ENCODE measurements around the gene KCTD1.

The KCTD1 gene

DNA sequence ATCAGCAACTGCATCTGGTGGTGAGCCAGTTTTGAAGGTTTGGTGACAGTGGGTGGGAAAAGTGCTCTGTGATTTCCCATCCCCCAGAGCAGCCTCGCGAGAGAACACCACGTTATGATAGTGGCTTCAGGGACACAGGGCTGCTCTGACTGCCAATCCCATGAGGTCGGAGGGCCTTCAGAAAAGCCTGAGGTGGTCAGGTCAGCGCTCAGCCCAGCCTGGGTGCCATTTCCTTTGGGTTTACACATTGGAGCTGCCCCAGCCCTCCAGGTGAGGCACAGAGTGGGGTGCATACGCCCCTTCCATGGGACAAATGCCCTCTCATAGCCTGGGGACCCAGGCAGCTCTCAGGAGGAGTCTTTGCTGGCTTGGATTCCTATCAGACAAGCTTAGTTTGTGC, 126.8 kb downstream of the KCTD1 start:
- DNase-seq = no peak

DNA sequence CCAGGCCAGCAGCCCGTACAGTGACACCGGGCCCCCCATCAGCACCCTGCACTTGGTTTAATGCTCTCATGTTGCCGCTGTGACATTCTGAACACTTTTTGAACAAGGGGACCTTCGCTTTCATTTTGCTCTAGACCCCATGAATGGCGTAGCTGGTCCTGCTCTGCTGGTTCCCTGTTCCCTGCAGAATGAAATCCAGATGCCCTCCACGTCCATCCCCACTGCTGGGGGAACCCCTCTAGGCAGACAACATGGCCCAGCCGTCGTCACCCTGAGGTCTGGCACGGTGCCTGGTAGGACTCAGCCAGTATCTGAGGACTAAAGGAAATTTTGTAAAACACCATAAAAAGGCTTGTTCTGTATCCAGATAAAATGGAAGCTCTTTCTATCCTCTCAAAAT, 128.6 kb downstream of the KCTD1 start:
- no peak for DNase-seq

DNA sequence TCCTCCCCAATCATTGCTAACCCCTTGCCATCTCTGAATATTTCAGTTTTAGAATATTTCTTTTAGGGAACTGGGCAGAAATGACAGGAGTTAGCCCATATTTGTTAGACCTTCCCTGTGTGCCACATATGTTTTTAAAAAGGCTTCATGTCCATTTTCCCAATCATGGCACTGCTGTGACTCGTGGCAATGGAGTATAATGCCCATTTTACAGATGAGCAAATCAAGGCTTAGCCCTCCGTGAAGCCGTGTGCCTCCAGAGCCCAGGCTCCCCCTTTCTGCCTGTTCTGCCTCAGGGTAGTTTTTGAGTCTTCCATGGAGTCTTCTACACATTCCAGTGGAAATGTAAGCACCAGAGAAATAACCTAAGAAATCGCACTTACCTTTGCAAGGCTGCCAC, 130.1 kb downstream of the KCTD1 start:
- DNase-seq = no peak

DNA sequence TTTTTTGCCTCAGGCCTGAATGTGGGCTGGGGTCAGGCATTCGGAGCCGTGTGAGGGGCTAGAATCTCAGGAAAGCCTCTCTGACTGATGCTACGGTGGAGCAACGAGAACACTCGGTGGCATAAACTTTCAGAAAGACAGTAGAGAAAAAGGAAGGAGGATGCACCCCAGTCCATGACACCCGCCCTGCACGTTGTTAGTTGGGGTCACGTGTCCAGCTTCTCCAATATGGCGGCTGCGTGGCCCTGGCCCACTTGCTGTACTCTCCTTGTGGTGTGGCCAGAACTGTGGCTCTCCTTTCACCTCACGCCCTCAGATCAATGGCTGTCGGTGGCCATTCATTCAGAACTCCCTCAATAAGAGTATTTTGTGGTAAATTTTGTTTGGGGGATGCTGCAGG, 131.2 kb downstream of the KCTD1 start:
- DNase-seq = no peak

DNA sequence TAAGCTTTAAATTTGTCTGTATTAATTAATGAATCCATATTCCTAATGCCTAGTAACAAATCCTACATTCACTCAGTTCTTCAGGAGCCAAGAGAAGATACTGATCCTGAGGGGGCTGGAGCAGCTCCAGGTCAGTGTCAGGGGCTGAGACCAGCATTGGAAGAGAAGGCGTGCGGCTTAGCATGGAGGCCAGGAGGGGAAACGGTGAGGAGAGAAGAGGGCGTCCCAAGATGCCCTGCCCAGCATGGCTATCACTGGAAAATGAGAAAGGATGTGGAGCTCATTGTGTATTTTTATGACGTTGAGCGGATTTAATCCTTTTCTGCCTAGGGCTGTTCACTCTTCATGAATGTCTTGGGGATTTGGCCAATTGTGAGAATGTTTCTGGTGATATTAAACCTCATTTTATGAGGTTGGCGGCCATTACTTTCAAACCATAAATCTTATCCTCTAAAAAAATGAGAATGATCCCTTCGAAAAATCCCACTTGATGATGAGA, 131.7 kb downstream of the KCTD1 start:
- no peak for DNase-seq

DNA sequence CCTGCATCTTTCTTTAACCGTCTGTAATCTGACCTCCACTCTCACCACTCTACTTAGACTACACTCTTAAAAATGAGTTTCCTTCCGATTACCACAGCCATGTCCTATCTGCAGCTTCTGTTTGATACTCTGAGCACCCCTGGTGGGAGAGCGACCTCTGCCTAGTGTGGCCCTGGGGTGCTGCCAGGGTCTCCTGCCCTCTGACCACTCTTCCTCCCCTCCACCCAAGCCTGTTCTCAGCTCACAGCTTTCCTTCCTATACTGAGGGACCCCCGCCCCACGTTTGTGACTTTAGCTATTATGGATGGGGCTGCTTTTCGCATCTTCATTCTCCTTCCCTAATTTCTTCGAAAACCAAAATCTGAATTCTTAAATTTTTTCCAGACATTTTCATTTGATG, 132.7 kb downstream of the KCTD1 start:
- DNase-seq = no peak

DNA sequence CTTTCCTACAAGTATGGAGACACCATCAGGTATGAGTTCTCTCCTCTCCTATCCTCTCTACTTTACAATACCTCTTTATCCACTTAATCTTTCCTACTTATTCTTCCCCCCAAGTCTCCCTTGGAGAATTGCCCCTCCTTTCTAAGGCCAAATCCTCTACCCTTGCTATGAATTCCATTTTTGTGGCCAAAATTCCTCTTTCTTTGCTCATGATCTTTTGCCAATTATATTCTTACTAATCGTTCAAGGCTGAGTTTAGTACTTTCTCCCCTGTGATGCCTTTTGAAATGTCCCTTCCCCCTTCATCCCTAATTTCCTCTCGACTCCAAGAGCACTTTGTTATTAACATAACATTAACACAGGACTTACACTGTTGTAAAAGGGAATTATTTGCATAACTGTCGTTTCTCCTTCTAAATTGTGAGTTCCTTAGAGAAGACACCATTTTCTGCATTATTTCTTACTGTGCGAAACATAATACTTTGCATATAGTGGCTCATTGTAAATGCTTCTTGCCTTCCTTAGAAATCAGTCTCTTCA, 133.4 kb downstream of the KCTD1 start:
- DNase-seq = no peak

GRCh38 chr18:26409091-26409490, 139.3 kb downstream of the KCTD1 start:
- no peak for DNase-seq

- DNase-seq = no peak
Observed at GRCh38 chr18:26407736-26408601, 140.4 kb downstream of the KCTD1 start.

GRCh38 chr18:26406854-26407517, 141.4 kb downstream of the KCTD1 start:
- DNase-seq = no peak

DNA sequence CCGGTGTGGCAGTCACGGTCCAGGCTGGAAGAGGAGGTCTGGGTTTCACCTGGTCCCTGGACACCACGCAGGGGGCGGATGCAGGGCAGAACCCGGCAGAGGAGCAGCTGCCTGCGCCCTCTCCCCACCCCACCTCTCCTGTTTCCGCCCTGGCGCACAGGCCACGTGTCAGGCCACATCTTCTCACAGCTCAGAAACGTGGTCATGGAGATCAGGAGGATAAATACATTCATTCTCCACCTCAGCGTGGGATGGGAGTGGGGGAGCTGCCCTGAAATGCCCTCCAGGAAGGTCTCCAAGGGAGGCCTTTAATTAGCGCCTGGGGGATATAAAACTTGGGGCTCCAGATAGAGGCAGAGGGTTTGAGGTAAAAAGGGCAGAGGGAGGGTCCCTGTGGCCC, 142.0 kb downstream of the KCTD1 start:
- DNase-seq = no peak

- DNase-seq = peak in 1 of 2 experiments; percentile 23
Observed at GRCh38 chr18:26405190-26405801, 143.1 kb downstream of the KCTD1 start.
